HG03097 (cell line): ENCODE data around the gene CYP21A2.
"Not testable (repeated sequence)": the region's sequence is repeated elsewhere in the genome, so short reads cannot be mapped to it uniquely, and the experiment has no call there.

ENCODE experiments used
- ATAC-seq: cut with Tn5 transposase; IDR thresholded peaks from one replicate; pipeline ENCODE4 v1.9.1; 2021; ENCODE audit not compliant: unreplicated experiment, low FRiP score

Gene CYP21A2

GRCh38 chr6:32037598-32038524 is at the start of gene CYP21A2:
Gene CYP21A2, plus strand, starts transcription at chr6:32038415. Its CDS starts 8 bp downstream, at chr6:32038423.
- ATAC-seq, result not testable (repeated sequence)

GRCh38 chr6:31989363-31989762 is 48.9 kb upstream of the CYP21A2 start:
- ATAC-seq, result not testable (repeated sequence)

GRCh38 chr6:31994421-31994820 is 43.8 kb upstream of the CYP21A2 start:
- not testable (repeated sequence) for ATAC-seq

GRCh38 chr6:31996385-31996784 is 41.8 kb upstream of the CYP21A2 start:
- not testable (repeated sequence) for ATAC-seq

- ATAC-seq, result not testable (repeated sequence)
Observed at GRCh38 chr6:32002546-32003268, 35.5 kb upstream of the CYP21A2 start.

GRCh38 chr6:32003301-32003700 is 34.9 kb upstream of the CYP21A2 start:
- not testable (repeated sequence) for ATAC-seq

GRCh38 chr6:32004393-32004792 is 33.8 kb upstream of the CYP21A2 start:
- not testable (repeated sequence) for ATAC-seq

- ATAC-seq, result not testable (repeated sequence)
Observed at GRCh38 chr6:32004864-32005537, 33.2 kb upstream of the CYP21A2 start.

- not testable (repeated sequence) for ATAC-seq
Observed at GRCh38 chr6:32005538-32005880, 32.7 kb upstream of the CYP21A2 start.

GRCh38 chr6:32005991-32006529 is 32.2 kb upstream of the CYP21A2 start:
- not testable (repeated sequence) for ATAC-seq

- ATAC-seq, result not testable (repeated sequence)
Observed at GRCh38 chr6:32007086-32007485, 31.1 kb upstream of the CYP21A2 start.

GRCh38 chr6:32008037-32008436 is 30.2 kb upstream of the CYP21A2 start:
- ATAC-seq, result not testable (repeated sequence)

GRCh38 chr6:32008616-32009015 is 29.6 kb upstream of the CYP21A2 start:
- ATAC-seq, result not testable (repeated sequence)

- ATAC-seq, result not testable (repeated sequence)
Observed at GRCh38 chr6:32009537-32009936, 28.7 kb upstream of the CYP21A2 start.

- ATAC-seq, result not testable (repeated sequence)
Observed at GRCh38 chr6:32010856-32011530, 27.2 kb upstream of the CYP21A2 start.

- not testable (repeated sequence) for ATAC-seq
Observed at GRCh38 chr6:32012941-32013617, 25.1 kb upstream of the CYP21A2 start.

- ATAC-seq, result not testable (repeated sequence)
Observed at GRCh38 chr6:32013738-32014137, 24.5 kb upstream of the CYP21A2 start.

GRCh38 chr6:32014547-32014946 is 23.7 kb upstream of the CYP21A2 start, which contains the start of gene C4B:
Gene C4B, plus strand, starts transcription at chr6:32014795. Its CDS starts 51 bp downstream, at chr6:32014846.
- ATAC-seq, result not testable (repeated sequence)

- ATAC-seq, result not testable (repeated sequence)
Observed at GRCh38 chr6:32022100-32022499, 16.1 kb upstream of the CYP21A2 start.
